HUES48 (cell line): ENCODE data around the gene TRIM34.
"Not testable (repeated sequence)": the region's sequence is repeated elsewhere in the genome, so short reads cannot be mapped to it uniquely, and the experiment has no call there.

ENCODE experiments used
- H3K27ac ChIP-seq: one replicate; pipeline ENCODE4 v1.7.0; 2013; ENCODE audit warnings: low read depth, low read length, inconsistent platforms
- H3K27me3 ChIP-seq: 2 replicates; pipeline ENCODE4 v1.6.1; 2013; ENCODE audit warnings: mild to moderate bottlenecking, low read length; ENCODE audit not compliant: control insufficient read depth, insufficient read depth
- H3K36me3 ChIP-seq: 2 replicates; pipeline ENCODE4 v1.6.1; 2013; ENCODE audit warnings: low read length; ENCODE audit not compliant: control insufficient read depth, insufficient read depth
- H3K4me1 ChIP-seq: 2 replicates; pipeline ENCODE4 v1.6.1; 2013; ENCODE audit warnings: mild to moderate bottlenecking, low read length; ENCODE audit not compliant: control insufficient read depth, insufficient read depth
- H3K4me3 ChIP-seq: 2 replicates; pipeline ENCODE4 v1.5.1; 2013; ENCODE audit warnings: mild to moderate bottlenecking, low read depth, low read length
- H3K9ac ChIP-seq: 2 replicates; pipeline ENCODE4 v1.6.1; 2013; ENCODE audit warnings: mild to moderate bottlenecking, low read depth, low read length, moderate library complexity
- H3K9me3 ChIP-seq: 2 replicates; pipeline ENCODE4 v1.6.1; 2013; ENCODE audit warnings: low read length; ENCODE audit not compliant: control insufficient read depth, insufficient read depth

TRIM34 gene

DNA sequence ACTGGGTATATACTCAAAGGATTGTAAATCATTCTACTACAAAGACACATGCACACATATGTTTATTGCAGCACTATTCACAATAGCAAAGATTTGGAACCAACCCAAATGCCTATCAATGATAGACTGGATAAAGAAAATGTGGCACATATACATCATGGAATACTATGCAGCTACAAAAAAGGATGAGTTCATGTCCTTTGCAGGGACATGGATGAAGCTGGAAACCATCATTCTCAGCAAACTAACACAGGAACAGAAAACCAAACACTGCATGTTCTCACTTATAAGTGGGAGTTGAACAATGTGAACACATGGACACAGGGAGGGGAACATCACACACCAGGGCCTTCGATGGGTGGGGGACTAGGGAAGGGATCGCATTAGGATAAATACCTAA is 32.2 kb downstream of the TRIM34 start:
- not testable (repeated sequence) for H3K9me3 ChIP-seq, H3K27me3 ChIP-seq, H3K4me1 ChIP-seq, H3K9ac ChIP-seq, H3K27ac ChIP-seq, H3K4me3 ChIP-seq, H3K36me3 ChIP-seq

DNA sequence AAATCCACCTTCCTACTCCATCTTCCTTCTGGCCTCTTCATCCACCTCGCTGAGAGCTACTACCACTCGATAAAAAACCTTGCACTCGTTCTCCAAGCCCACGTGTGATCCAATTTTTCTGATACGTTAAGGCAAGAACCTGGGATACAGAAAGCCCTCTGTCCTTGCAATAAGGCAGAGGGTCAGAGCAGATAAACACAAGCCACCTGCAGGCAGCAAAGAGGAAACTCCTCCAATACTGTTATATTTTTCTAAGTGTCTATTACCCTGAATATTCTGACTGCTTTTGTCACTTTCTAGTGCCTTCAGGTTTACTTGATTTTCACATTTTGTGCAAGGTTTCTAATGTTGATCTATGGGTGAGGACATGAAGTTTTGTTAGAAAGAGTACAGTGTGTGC is 33.5 kb downstream of the TRIM34 start:
- Histone ChIP-seq H3K27me3 (no peaks in the 10 kb centered on the region), H3K4me1 (no peaks in the 10 kb centered on the region)

DNA sequence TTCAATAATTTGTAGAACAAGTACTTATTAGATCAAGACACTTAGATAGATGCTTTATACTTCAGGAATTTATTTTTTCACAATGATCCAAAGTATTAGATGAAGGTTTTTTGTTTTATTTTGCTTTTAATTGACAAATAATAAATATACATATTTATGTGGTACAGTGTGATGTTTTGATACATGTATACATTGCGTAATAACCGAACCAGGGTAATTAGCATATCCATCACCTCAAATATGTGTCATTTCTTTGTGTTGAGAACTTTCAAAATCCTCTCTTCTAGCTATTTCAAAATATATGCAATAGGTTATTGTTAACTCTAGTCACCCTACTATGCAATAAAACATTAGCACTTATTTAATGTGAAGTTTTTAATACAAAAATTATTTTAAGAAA is 38.7 kb downstream of the TRIM34 start:
- Histone ChIP-seq H3K9me3 (no peaks in the 10 kb centered on the region), H3K4me1 (no peaks in the 10 kb centered on the region), H3K27me3 (no peaks in the 10 kb centered on the region), H3K27ac (no peak overlapping the region), H3K4me3 (no peak overlapping the region), H3K36me3 (peaks cover 19% of the 10 kb centered on the region; the same call in 1 of the 2 replicates), H3K9ac (no peak overlapping the region)

More for the DNA sequence above, 33.5 kb downstream of the TRIM34 start:
- no peaks in the 10 kb centered on the region; the same call in 1 of the 2 replicates for H3K9me3 ChIP-seq
- no peak overlapping the region for H3K27ac ChIP-seq
- H3K36me3 ChIP-seq: no peaks in the 10 kb centered on the region
- H3K4me3 ChIP-seq: no peak overlapping the region
- no peak overlapping the region for H3K9ac ChIP-seq

DNA sequence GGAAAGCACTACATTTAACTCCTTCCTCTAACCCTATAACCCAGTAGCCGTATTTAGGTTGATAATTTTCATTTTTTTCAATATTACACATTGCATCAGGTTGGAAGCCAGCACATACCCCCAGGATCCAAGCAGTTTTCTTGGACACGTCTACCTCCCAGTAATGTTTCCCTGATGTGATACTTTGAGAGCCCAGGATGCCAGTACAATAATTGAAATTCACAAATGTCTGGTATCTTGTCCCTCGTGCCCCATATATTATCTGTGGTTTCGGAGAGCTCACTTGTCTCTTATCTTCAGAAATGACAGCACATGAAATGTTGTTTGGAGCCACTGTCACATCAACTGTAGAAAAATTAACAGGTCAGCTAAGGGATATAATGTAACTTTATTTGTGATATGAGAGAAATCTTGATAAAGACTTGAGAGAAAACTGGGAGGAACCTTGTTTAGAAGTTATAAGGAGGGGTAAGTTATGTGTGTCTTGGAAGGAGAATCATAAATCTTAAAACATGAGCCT is 40.3 kb downstream of the TRIM34 start:
- Histone ChIP-seq H3K4me3 (no peak overlapping the region), H3K36me3 (peaks cover 19% of the 10 kb centered on the region; the same call in 1 of the 2 replicates), H3K4me1 (no peaks in the 10 kb centered on the region), H3K9me3 (no peaks in the 10 kb centered on the region), H3K27ac (no peak overlapping the region), H3K9ac (no peak overlapping the region), H3K27me3 (no peaks in the 10 kb centered on the region)

DNA sequence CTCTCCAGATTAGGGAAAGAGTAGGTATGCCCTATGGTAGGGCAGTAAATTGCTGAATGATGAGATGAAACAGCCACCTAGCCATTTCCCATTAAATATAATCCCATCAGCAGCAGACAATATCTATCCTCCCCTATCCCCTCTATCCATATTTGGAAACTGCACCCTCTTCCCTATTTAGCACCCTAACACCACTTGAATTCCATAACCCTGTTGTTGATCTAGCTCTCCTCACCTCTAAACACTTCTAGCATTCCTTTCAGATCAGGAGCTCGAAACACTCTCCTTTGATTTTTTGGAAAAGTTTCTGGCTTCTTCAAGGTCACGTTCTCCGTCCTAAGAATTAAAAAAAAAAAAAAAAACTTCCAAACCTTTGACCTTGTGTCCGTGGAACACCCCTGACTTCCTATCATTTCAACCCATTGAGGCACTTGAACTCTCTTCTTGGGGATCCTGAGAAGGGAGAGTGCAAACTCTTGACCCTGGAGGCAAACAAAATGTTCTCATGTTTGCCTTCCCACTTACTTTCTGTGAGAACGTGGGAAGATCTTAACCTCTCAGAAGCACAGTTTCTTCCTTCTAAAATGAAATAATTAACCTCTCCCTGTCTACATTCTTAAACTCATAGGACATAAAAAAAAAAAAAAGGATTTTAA is 41.1 kb downstream of the TRIM34 start:
- Histone ChIP-seq H3K4me1 (no peaks in the 10 kb centered on the region), H3K9ac (no peak overlapping the region), H3K27me3 (no peaks in the 10 kb centered on the region), H3K36me3 (peaks cover 23% of the 10 kb centered on the region; the same call in 1 of the 2 replicates), H3K9me3 (no peaks in the 10 kb centered on the region), H3K4me3 (no peak overlapping the region), H3K27ac (no peak overlapping the region)

DNA sequence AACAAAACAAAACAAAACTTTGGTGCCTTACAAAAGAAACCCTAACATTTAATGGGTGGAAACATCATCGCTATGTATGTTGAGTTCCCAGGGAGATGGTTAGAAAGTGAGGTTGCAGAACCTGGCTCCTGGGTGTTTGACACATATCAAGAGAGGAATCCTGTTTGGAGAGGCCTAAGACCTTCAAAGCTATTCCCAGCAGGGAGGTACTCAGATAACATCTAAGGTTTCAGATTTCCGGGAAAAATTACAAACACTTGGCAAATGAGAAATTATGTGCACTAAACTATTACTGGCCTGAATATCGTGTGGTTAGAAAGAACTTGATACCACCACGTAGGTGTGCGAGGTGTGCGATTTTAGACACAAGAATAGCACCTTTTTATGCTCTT is 41.6 kb downstream of the TRIM34 start:
- Histone ChIP-seq H3K9ac (no peak overlapping the region), H3K36me3 (peaks cover 23% of the 10 kb centered on the region; the same call in 1 of the 2 replicates), H3K4me3 (no peak overlapping the region), H3K27me3 (no peaks in the 10 kb centered on the region), H3K9me3 (no peaks in the 10 kb centered on the region), H3K27ac (no peak overlapping the region), H3K4me1 (no peaks in the 10 kb centered on the region)

DNA sequence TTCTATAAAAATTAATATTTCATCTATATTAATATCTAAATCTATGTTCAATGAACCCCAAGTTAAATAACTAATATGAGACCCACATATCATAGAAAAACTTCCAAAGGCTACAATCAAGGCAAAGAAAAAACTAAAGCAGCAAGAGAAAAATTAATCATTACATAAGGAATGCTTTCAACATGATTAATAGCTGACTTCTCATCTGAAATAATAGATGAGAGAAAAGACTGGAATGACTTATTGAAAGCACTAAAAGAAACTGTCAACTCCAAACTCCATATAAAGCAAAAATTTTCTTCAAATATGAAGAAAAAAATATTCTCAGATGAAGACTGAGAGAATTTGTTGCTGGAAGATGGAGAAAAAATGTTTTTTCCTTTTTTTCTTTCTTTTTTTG is 47.0 kb downstream of the TRIM34 start:
- Histone ChIP-seq H3K27me3 (no peaks in the 10 kb centered on the region), H3K27ac (no peak overlapping the region), H3K36me3 (0 out of 2 replicates have a peak, but pooled peaks cover 4% of the 10 kb centered on the region), H3K9me3 (no peaks in the 10 kb centered on the region), H3K9ac (no peak overlapping the region), H3K4me1 (no peaks in the 10 kb centered on the region), H3K4me3 (no peak overlapping the region)

DNA sequence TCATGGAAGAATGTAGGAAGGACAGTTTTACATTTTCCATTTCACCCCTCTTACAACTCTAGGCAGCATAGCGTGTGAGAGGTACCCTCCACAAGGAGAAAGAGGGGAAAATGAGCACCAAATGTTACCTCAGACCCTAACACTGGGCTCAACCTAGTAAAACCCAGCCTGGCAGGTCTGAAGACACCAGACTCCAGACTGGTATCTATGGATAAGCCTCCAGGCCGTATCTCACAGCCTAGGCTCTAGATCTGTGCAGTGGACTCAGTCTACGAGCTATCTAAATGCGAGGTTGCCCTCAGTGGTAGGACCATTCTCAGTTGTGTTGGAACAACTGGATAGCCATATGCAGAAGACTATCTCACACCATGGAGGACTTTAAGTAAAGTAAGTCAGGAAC is 49.6 kb downstream of the TRIM34 start:
- no peaks in the 10 kb centered on the region for H3K27me3 ChIP-seq
- H3K36me3 ChIP-seq: peaks cover 21% of the 10 kb centered on the region
- no peaks in the 10 kb centered on the region for H3K4me1 ChIP-seq
- H3K9ac ChIP-seq: no peak overlapping the region
- H3K9me3 ChIP-seq: no peaks in the 10 kb centered on the region
- no peak overlapping the region for H3K4me3 ChIP-seq
- H3K27ac ChIP-seq: no peak overlapping the region

DNA sequence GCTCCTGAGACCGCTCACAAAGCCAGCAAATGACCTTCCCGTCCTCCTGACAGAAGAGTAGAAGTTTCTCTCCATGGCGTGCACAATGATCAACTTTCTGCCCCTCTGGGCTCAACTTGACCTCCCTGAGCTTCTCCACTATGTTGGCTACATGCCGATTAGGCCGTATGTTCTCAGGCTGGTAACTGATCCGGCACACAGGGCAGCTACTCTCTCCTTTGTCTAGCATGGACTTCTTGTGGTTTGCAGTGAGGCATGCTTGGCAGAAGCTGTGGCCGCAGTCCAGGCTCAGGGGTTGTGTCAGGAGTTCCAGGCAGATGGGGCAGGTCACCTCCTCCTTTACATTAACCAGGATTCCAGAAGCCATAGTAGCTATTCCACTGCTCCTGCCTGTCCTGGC is 55.0 kb downstream of the TRIM34 start:
- Histone ChIP-seq H3K4me1 (peaks cover 5% of the 10 kb centered on the region), H3K9me3 (no peaks in the 10 kb centered on the region), H3K27me3 (no peaks in the 10 kb centered on the region), H3K9ac (no peak overlapping the region), H3K4me3 (no peak overlapping the region), H3K36me3 (peaks cover 21% of the 10 kb centered on the region), H3K27ac (no peak overlapping the region)

DNA sequence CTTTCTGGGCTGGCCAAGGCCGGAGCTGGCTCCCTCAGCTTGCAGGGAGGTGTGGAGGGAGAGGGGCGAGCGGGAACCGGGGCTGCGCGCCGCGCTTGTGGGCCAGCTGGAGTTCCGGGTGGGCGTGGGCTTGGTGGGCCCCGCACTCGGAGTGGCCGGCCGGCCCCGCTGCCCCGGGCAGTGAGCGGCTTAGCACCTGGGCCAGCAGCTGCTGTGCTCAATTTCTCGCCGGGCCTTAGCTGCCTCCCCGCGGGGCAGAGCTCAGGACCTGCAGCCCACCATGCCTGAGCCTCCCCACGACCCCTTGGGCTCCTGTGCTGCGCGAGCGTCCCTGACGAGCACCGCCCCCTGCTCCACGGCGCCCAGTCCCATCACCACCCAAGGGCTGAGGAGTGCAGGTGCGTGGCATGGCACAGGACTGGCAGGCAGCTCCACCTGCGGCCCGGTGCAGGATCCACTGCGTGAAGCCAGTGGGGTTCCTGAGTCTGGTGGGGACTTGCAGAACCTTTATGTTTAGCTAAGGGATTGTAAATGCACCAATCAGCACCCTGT is 58.2 kb downstream of the TRIM34 start:
- not testable (repeated sequence) for H3K27ac ChIP-seq, H3K9ac ChIP-seq, H3K4me3 ChIP-seq, H3K4me1 ChIP-seq, H3K9me3 ChIP-seq, H3K27me3 ChIP-seq
- peaks cover 18% of the 10 kb centered on the region for H3K36me3 ChIP-seq

DNA sequence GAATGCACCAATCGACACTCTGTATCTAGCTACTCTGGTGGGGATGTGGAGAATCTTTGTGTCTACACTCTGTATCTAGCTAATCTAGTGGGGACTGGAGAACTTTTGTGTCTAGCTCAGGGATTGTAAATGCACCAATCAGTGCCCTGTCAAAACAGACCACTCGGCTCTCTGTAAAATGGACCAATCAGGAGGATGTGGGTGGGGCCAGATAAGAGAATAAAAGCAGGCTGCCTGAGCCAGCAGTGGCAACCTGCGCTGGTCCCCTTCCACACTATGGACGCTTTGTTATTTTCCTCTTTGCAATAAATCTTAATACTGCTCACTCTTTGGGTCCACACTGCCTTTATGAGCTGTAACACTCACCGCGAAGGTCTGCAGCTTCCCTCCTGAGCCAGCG is 58.8 kb downstream of the TRIM34 start:
- peaks cover 12% of the 10 kb centered on the region for H3K36me3 ChIP-seq
- H3K27me3 ChIP-seq, H3K27ac ChIP-seq, H3K9ac ChIP-seq, H3K9me3 ChIP-seq, H3K4me3 ChIP-seq, H3K4me1 ChIP-seq: not testable (repeated sequence)
